Activated CD4-positive, alpha-beta T cell treated with anti-CD3 and anti-CD28 coated beads for 36 hours (primary cell): ENCODE measurements around the gene NTPCR. TPM values are rescaled to one million over a fixed set of nuclear protein-coding genes. Genes with fewer than 3 reads are reported as not detected.

Experiments used
- ATAC-seq: fragments of 200-7000 bp; cut with Tn5 transposase; one replicate; pipeline ENCODE4 v1.10.0; 2021; ENCODE audit warnings: mild to moderate bottlenecking, moderate library complexity
- CTCF ChIA-PET: fragments of 350-600 bp; sonication (Branson Sonifier 250); formaldehyde crosslinking; loops from one replicate; lab custom pipeline; 2021; ENCODE audit warnings: antibody characterized with exemption; lab: Charles Lee
- POLR2A ChIA-PET: fragments of 350-600 bp; sonication (Branson Sonifier 250); formaldehyde crosslinking; loops from one replicate; lab custom pipeline; 2021; ENCODE audit warnings: antibody characterized with exemption, inconsistent platforms; lab: Charles Lee
- DNase-seq: peaks from one replicate; pipeline ENCODE4 v3.0.0-alpha.2; 2020
- H3K27ac Mint-ChIP-seq: one replicate; pipeline ENCODE4 v1.8.0; 2021; ENCODE audit warnings: mixed read lengths
- H3K27me3 Mint-ChIP-seq: one replicate; pipeline ENCODE4 v1.8.0; 2021; ENCODE audit warnings: mixed read lengths
- H3K36me3 Mint-ChIP-seq: one replicate; pipeline ENCODE4 v1.8.0; 2021; ENCODE audit warnings: low read depth, mixed read lengths
- H3K4me1 Mint-ChIP-seq: one replicate; pipeline ENCODE4 v1.8.0; 2021; ENCODE audit warnings: mixed read lengths
- H3K4me3 Mint-ChIP-seq: one replicate; pipeline ENCODE4 v1.8.0; 2021; ENCODE audit warnings: mild to moderate bottlenecking, moderate library complexity, mixed read lengths
- H3K9me3 Mint-ChIP-seq: one replicate; pipeline ENCODE4 v1.8.0; 2021; ENCODE audit warnings: low read depth, mixed read lengths
- intact Hi-C, 2 experiments: fragments of 100-400 bp; cut with DNase I in 1 of 2; cut with micrococcal nuclease in 1 of 2; formaldehyde crosslinking; loops; one replicate each; pipeline versions ENCODE4 v1.14.2 to v1.15.1; 2022 to 2024; cut with DNase I, micrococcal nuclease
- total RNA-seq, 2 experiments: library from RNA; stranded (reverse); gene quantifications; one replicate each; pipeline ENCODE4 v1.2.3, GENCODE V29; 2021

Gene NTPCR
- total RNA-seq, 2 experiments from 2014 or later: 37.4 to 51.9 TPM

DNA sequence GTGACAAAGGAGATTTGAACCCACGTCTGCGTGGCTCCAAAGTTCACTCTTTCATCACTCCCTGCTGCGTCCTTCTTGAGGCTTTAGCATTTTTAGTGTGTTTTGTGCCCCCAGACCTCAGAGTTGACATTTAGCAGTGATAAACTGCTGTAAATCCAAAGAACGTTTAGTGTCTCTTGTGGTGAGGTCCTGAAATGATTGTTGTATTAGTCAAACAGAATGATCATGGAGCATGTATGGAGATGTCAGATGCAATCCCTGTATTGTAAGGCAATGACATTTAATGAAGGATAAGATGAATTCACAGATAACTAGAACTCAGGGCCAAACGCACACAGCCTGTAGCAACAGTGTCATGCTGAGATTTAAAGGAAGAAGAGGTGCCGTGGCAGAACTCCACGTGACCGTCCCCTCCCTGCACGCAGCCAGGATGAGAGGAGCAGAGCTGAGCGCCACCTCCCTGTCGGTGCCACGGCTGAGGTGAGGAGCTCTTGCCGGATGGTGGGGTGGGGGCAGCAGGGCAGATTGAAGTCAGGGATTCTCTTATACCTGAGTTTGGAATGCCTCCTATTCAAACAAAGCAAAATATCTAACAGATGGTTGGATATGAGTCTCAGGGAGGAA, 30.1 kb downstream of the NTPCR start:
- ChIA-PET POLR2A (no interaction called here), CTCF (interaction anchor here (0.6 kb wide), 1 partner anchor 718 kb away, joined by 3 read pairs; no protein-coding TSS in a partner anchor)
- no peak overlapping the region for H3K4me3 Mint-ChIP-seq
- H3K9me3 Mint-ChIP-seq: no peaks in the 10 kb centered on the region
- intact Hi-C loops: no loop called here
- ATAC-seq: no peak
- H3K36me3 Mint-ChIP-seq: peaks cover 29% of the 10 kb centered on the region
- no peaks in the 10 kb centered on the region for H3K27me3 Mint-ChIP-seq
- peaks cover 22% of the 10 kb centered on the region for H3K4me1 Mint-ChIP-seq
- no peak overlapping the region for H3K27ac Mint-ChIP-seq
- DNase-seq: no peak

- ATAC-seq: no peak
- no peaks in the 10 kb centered on the region for H3K27me3 Mint-ChIP-seq
- POLR2A ChIA-PET: no interaction called here
- no peaks in the 10 kb centered on the region for H3K9me3 Mint-ChIP-seq
- no peak for DNase-seq
- H3K36me3 Mint-ChIP-seq: peaks cover 26% of the 10 kb centered on the region
- no peak overlapping the region for H3K4me3 Mint-ChIP-seq
- peaks cover 22% of the 10 kb centered on the region for H3K4me1 Mint-ChIP-seq
- CTCF ChIA-PET: no interaction called here
- intact Hi-C loops: no loop called here
- no peak overlapping the region for H3K27ac Mint-ChIP-seq
These were observed 30.7 kb downstream of the NTPCR start for GRCh38 chr1:232980986-232981560.

- ChIA-PET CTCF (interaction anchor here (1.5 kb wide), 1 partner anchor 10 kb away, joined by 4 read pairs; no protein-coding TSS in a partner anchor), POLR2A (no interaction called here)
- ATAC-seq (no peak), DNase-seq (no peak)
- peaks cover 20% of the 10 kb centered on the region for H3K36me3 Mint-ChIP-seq
- H3K9me3 Mint-ChIP-seq: no peaks in the 10 kb centered on the region
- H3K27ac Mint-ChIP-seq: no peak overlapping the region
- peaks cover 19% of the 10 kb centered on the region for H3K4me1 Mint-ChIP-seq
- H3K4me3 Mint-ChIP-seq: no peak overlapping the region
- no peaks in the 10 kb centered on the region for H3K27me3 Mint-ChIP-seq
- intact Hi-C loops: no loop called here
These were observed 32.0 kb downstream of the NTPCR start for GRCh38 chr1:232982238-232982944.

DNA sequence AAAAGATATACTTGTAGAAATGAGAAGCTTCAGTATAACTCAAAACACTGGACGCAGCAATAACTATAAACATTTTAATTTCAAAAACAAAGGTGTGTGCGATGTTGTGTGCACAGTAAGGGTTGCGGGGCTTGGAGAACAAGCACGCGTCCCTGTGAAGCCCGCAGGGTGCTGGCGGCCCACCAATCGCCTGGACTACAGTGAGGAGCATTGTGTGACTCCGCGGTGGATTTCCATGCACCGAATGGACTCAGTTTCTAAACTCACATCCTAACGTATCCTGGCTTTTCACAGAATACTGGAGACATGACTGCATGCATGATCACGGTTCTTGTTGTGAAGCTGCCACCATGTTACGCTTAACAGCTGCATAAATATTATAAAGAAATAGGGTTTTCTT, 33.0 kb downstream of the NTPCR start:
- Mint-ChIP-seq H3K27ac (no peak overlapping the region), H3K36me3 (peaks cover 11% of the 10 kb centered on the region), H3K27me3 (no peaks in the 10 kb centered on the region), H3K4me1 (peaks cover 9% of the 10 kb centered on the region), H3K9me3 (no peaks in the 10 kb centered on the region), H3K4me3 (no peak overlapping the region)
- ChIA-PET CTCF (interaction anchor here (1.5 kb wide), 1 partner anchor 11 kb away, joined by 4 read pairs; no protein-coding TSS in a partner anchor), POLR2A (no interaction called here)
- intact Hi-C loops: no loop called here
- ATAC-seq (no peak), DNase-seq (no peak)

DNA sequence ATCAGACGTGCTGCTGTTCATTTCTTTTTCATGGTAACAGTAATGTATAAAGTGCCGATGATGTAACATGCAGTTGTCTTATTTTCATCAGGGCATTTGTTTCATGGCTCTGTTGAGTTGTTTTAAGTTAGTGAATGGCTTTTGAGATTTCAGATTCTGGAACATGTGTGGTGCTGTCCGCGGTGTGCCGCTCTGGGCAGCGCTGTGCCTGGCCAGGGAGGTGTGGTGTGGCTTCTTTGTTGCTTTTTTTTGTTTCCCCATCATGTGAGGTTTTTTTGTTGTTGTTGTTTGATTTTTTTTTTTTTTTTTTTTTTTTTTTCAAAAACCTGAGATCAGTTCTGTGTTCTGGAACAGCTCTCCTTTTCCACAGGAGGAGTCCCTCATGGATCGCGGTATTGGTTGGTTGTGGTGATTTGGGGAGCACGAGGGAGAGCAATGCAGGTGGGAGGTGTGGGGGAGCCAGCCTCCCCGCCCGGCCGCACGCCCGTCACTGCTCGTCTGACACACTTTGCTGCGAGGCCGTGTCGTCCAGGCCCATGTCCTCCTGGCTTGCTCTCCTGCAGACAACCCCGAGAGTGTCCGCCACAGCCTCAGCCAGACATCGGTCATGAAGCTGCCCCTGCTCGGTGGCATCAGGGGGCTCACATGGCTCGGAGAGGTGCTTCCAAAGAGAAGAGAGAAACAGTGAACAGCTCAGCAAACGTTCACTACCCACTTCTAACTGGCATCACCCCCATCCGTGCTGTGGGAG, 33.6 kb downstream of the NTPCR start:
- H3K27ac Mint-ChIP-seq: no peak overlapping the region
- no peak overlapping the region for H3K4me3 Mint-ChIP-seq
- peaks cover 3% of the 10 kb centered on the region for H3K4me1 Mint-ChIP-seq
- CTCF ChIA-PET: interaction anchor here (0.6 to 1.5 kb wide), 2 partner anchors 12 to 395 kb away, joined by 4 read pairs; no protein-coding TSS in a partner anchor
- ATAC-seq: no peak
- H3K9me3 Mint-ChIP-seq: no peaks in the 10 kb centered on the region
- H3K36me3 Mint-ChIP-seq: peaks cover 9% of the 10 kb centered on the region
- POLR2A ChIA-PET: no interaction called here
- no peak for DNase-seq
- intact Hi-C loops: no loop called here
- H3K27me3 Mint-ChIP-seq: no peaks in the 10 kb centered on the region

GRCh38 chr1:232984577-232985425, 34.4 kb downstream of the NTPCR start:
- POLR2A ChIA-PET: no interaction called here
- no peaks in the 10 kb centered on the region for H3K4me1 Mint-ChIP-seq

GRCh38 chr1:232985882-232986526, 35.6 kb downstream of the NTPCR start:
- CTCF ChIA-PET: no interaction called here

More at GRCh38 chr1:232984577-232985425, 34.4 kb downstream of the NTPCR start:
- H3K36me3 Mint-ChIP-seq: peaks cover 5% of the 10 kb centered on the region
- no peaks in the 10 kb centered on the region for H3K9me3 Mint-ChIP-seq
- no peak overlapping the region for H3K4me3 Mint-ChIP-seq
- intact Hi-C loops: no loop called here
- H3K27me3 Mint-ChIP-seq: no peaks in the 10 kb centered on the region
- no peak for DNase-seq
- H3K27ac Mint-ChIP-seq: no peak overlapping the region
- no peak for ATAC-seq
- CTCF ChIA-PET: interaction anchor here (0.6 kb wide), 1 partner anchor 394 kb away, joined by 4 read pairs; no protein-coding TSS in a partner anchor

DNA sequence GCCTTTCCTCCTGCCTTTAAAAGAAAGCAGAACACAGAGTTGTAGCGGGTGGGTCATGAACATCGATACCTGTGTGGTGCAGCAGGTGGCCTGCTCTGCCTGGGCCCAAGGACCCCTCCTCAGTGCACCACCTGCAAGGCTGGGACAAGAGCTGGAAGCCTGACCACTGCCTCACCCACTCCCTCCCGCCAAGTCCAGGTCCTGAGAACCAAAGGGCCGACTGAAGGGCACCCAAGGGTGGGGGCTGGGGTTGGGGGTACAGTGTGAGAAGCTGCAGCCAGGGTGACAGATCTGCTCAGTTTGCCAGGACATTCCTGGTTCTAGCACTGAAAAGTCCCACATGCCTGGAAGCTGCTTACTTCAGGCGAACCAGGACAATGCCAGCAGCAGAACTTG, 36.1 kb downstream of the NTPCR start:
- DNase-seq (no peak), ATAC-seq (no peak)
- Mint-ChIP-seq H3K27ac (no peak overlapping the region), H3K36me3 (peaks cover 7% of the 10 kb centered on the region), H3K4me1 (no peaks in the 10 kb centered on the region), H3K27me3 (no peaks in the 10 kb centered on the region), H3K4me3 (no peak overlapping the region), H3K9me3 (no peaks in the 10 kb centered on the region)
- POLR2A ChIA-PET: no interaction called here
- CTCF ChIA-PET: no interaction called here
- intact Hi-C loops: no loop called here

More at GRCh38 chr1:232985882-232986526, 35.6 kb downstream of the NTPCR start:
- no peaks in the 10 kb centered on the region for H3K27me3 Mint-ChIP-seq
- DNase-seq (no peak), ATAC-seq (no peak)
- no peak overlapping the region for H3K27ac Mint-ChIP-seq
- peaks cover 5% of the 10 kb centered on the region for H3K36me3 Mint-ChIP-seq
- no peak overlapping the region for H3K4me3 Mint-ChIP-seq
- H3K4me1 Mint-ChIP-seq: no peaks in the 10 kb centered on the region
- no peaks in the 10 kb centered on the region for H3K9me3 Mint-ChIP-seq
- intact Hi-C loops: no loop called here
- POLR2A ChIA-PET: no interaction called here

- ChIA-PET POLR2A (no interaction called here), CTCF (interaction anchor here (0.7 kb wide), 1 partner anchor 250 kb away, joined by 3 read pairs; no protein-coding TSS in a partner anchor)
- intact Hi-C loops: no loop called here
- peaks cover 8% of the 10 kb centered on the region for H3K36me3 Mint-ChIP-seq
- no peak overlapping the region for H3K27ac Mint-ChIP-seq
- ATAC-seq (no peak), DNase-seq (no peak)
- H3K9me3 Mint-ChIP-seq: no peaks in the 10 kb centered on the region
- H3K4me1 Mint-ChIP-seq: no peaks in the 10 kb centered on the region
- H3K27me3 Mint-ChIP-seq: no peaks in the 10 kb centered on the region
- H3K4me3 Mint-ChIP-seq: no peak overlapping the region
These were observed 36.8 kb downstream of the NTPCR start for GRCh38 chr1:232987046-232987773.

DNA sequence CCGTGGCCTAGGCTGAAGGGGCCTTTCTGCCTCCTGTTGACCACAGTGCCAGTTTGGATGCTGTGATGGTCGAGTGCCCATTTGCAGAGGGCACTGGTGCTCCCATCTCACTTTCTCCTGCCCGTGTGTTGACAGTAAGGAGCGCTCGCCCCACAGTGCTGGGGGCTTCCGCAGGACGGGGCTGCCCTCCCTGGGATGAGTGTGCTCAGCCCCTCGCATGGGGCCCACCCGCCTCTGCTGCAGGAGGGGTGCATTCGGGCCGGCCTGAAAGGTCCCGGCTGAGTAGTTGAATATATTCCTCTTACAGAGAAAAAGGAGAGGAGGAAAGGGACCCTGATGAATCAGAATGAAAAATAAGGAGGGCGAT, 37.3 kb downstream of the NTPCR start:
- Mint-ChIP-seq H3K27ac (no peak overlapping the region), H3K36me3 (peaks cover 13% of the 10 kb centered on the region), H3K4me3 (no peak overlapping the region), H3K27me3 (no peaks in the 10 kb centered on the region), H3K9me3 (no peaks in the 10 kb centered on the region), H3K4me1 (no peaks in the 10 kb centered on the region)
- ATAC-seq (no peak), DNase-seq (no peak)
- POLR2A ChIA-PET: no interaction called here
- CTCF ChIA-PET: no interaction called here
- intact Hi-C loops: no loop called here
